Measurements from ENCODE around the gene RNF182. TPM values are rescaled to one million over a fixed set of nuclear protein-coding genes. Genes with fewer than 3 reads are reported as not detected.
"Not testable (repeated sequence)": the region's sequence is repeated elsewhere in the genome, so short reads cannot be mapped to it uniquely, and the experiment has no call there.

Gene RNF182
- polyA plus RNA-seq, 1 donor: 2.8 TPM

GRCh38 chr6:13916230-13916944, 8.4 kb upstream of the RNF182 start:
- DNase-seq: no peak

- no peak for DNase-seq
These were observed 7.6 kb upstream of the RNF182 start for GRCh38 chr6:13917141-13917540.

- DNase-seq: no peak
These were observed 6.0 kb upstream of the RNF182 start for GRCh38 chr6:13918686-13919250.

GRCh38 chr6:13919861-13920260, 4.9 kb upstream of the RNF182 start:
- no peak for DNase-seq

GRCh38 chr6:13920552-13920951, 4.2 kb upstream of the RNF182 start:
- DNase-seq: no peak

- DNase-seq: no peak
These were observed 2.0 kb upstream of the RNF182 start for GRCh38 chr6:13922750-13923149.

- no peak for DNase-seq
These were observed 1.1 kb upstream of the RNF182 start for GRCh38 chr6:13923527-13924145.

GRCh38 chr6:13924146-13924948, 405 bp upstream of the RNF182 start:
- peak; percentile 55 for DNase-seq

- no peak for DNase-seq
These were observed 1.6 kb downstream of the RNF182 start for GRCh38 chr6:13926378-13926777.

- DNase-seq: no peak
These were observed 2.5 kb downstream of the RNF182 start for GRCh38 chr6:13927203-13927602.

- no peak for DNase-seq
These were observed 4.4 kb downstream of the RNF182 start for GRCh38 chr6:13929196-13929595.

- DNase-seq: no peak
These were observed 7.1 kb downstream of the RNF182 start for GRCh38 chr6:13931797-13932402.

- DNase-seq: no peak
These were observed 8.0 kb downstream of the RNF182 start for GRCh38 chr6:13932785-13933184.

GRCh38 chr6:13934721-13935120, 10.0 kb downstream of the RNF182 start:
- no peak for DNase-seq

GRCh38 chr6:13935190-13935880, 10.6 kb downstream of the RNF182 start:
- no peak for DNase-seq

- not testable (repeated sequence) for DNase-seq
These were observed 11.1 kb downstream of the RNF182 start for GRCh38 chr6:13935881-13936261.

GRCh38 chr6:13941902-13942301, 17.1 kb downstream of the RNF182 start:
- DNase-seq: no peak

- no peak for DNase-seq
These were observed 19.2 kb downstream of the RNF182 start for GRCh38 chr6:13943943-13944342.

GRCh38 chr6:13946506-13946905, 21.8 kb downstream of the RNF182 start:
- DNase-seq: no peak

GRCh38 chr6:13947611-13948178, 22.9 kb downstream of the RNF182 start:
- no peak for DNase-seq

GRCh38 chr6:13952101-13952500, 27.3 kb downstream of the RNF182 start:
- no peak for DNase-seq
